ENCODE measurements around the gene TCF25.

Gene TCF25

GRCh38 chr16:89944773-89945172 lies 71.4 kb downstream of the TCF25 start:
- DNase-seq (ENCODE audit: low read depth) = no peak

GRCh38 chr16:89945654-89946053 lies 72.3 kb downstream of the TCF25 start:
- DNase-seq (ENCODE audit: low read depth) = no peak

DNA sequence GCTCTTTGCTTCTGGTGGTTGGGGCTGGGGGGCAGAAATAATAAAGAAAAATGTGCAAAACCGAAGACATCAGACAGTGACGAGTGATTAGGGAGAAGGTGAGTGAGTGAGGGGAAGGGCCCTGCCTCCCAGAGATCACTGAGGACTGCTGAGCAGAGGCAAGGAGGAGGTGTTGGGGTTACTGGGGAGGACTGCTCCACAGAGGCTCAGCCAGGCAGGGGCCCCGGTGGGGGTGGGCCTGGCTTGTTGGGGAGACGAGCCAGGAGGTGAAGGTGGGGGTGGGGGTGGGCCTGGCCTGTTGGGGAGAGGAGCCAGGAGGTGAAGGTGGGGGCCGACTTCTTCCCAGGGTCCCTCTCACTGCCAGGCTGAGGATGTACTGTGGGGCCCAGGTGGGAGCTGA lies 73.1 kb downstream of the TCF25 start:
- DNase-seq (ENCODE audit: low read depth) = no peak

- DNase-seq (ENCODE audit: low read depth) = no peak
Observed at GRCh38 chr16:89949121-89949742, 75.8 kb downstream of the TCF25 start.

GRCh38 chr16:89949756-89950155 lies 76.4 kb downstream of the TCF25 start:
- no peak for DNase-seq (ENCODE audit: low read depth)

DNA sequence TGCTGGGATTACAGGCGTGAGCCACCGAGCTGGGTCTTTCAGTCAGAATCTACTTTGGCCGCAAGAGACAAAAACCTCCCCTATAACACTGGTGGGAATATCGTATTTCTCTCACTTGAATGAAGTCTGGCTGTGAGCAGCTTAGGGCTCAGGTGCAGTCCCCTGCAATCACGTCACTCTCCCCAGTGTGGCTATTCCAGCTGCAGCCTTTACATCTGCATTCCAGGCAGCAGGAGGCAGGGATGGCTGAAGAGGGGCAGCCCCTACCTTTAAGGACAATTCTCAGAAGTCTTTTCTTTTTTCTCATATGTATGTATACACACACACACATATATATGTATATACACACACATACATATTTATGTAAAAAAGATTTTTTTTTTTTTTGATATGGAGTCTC lies 78.1 kb downstream of the TCF25 start:
- no peak for DNase-seq (ENCODE audit: low read depth)

- no peak for DNase-seq (ENCODE audit: low read depth)
Observed at GRCh38 chr16:89952049-89952448, 78.7 kb downstream of the TCF25 start.

DNA sequence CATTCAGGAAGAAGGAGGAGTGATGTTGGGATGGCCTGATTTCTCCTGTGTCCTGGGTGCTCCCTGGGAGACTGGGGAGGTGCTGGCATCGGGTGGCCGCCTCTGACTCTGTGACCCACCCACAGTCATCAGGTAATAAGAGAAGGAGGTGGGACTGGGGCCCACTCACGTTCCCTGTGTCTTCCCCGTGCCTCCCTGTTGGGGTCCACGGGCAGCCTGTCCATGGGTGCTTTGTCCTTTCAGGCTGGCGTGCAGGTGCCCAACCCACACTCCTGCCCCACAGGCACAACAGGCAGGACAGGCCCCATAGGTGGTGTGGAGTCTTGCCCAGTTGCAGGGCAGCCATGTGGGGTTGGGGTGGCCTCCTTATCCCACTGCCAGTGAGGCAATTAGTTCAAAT lies 79.2 kb downstream of the TCF25 start:
- no peak for DNase-seq (ENCODE audit: low read depth)

DNA sequence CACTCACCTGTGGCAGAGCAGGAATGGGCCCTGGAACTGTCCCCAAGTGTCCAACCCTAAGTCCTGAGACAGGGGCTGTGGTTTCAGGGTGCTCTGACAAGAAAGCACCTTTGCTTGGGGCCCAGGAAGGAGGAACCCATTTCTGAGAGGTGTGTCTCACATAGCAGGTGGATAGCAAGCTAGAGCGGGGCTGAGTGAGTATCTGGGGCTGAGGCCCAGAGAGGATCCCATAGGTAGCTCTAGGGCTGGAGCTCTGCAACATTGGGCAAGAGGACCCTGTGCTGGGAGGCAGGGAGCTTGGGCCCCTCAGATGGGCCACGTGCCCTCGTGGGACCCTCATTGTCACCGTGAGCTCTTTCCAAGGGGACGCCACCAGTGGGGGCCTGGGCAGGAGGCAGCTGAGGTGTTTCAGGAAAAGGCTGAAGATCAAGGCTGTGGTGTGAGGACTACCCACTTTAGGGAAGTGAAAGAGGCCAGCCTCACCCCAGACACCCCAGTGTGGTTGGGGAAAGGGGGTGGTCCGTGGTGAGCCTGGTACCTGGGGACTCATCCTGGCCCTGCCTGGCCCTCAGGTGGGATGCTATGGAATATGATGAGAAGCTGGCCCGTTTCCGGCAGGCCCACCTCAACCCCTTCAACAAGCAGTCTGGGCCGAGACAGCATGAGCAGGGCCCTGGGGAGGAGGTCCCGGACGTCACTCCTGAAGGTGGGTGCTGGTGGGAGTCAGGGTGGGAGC lies 80.4 kb downstream of the TCF25 start:
- DNase-seq (ENCODE audit: low read depth) = no peak

DNA sequence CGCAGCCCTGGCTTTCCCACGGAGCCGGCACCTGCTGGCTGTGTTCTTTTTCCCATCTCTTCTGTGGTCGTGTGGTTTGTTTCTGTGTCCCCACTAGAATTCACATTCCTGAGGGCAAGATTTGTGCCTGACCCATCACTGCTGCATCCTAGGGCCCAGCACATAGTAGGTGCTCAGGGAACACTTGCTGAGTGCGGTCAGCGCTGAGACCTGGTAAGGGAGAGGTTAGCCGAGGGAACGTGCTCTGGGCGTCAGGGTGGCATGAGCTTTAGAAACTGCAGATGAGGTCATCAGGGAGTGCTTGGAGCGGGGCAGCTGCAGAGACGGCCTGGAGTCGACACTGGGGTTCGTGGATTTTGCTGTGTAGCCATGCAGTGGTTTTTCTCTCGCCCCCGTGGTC lies 81.1 kb downstream of the TCF25 start:
- no peak for DNase-seq (ENCODE audit: low read depth)

GRCh38 chr16:89955001-89955685 lies 81.8 kb downstream of the TCF25 start:
- DNase-seq (ENCODE audit: low read depth) = no peak

DNA sequence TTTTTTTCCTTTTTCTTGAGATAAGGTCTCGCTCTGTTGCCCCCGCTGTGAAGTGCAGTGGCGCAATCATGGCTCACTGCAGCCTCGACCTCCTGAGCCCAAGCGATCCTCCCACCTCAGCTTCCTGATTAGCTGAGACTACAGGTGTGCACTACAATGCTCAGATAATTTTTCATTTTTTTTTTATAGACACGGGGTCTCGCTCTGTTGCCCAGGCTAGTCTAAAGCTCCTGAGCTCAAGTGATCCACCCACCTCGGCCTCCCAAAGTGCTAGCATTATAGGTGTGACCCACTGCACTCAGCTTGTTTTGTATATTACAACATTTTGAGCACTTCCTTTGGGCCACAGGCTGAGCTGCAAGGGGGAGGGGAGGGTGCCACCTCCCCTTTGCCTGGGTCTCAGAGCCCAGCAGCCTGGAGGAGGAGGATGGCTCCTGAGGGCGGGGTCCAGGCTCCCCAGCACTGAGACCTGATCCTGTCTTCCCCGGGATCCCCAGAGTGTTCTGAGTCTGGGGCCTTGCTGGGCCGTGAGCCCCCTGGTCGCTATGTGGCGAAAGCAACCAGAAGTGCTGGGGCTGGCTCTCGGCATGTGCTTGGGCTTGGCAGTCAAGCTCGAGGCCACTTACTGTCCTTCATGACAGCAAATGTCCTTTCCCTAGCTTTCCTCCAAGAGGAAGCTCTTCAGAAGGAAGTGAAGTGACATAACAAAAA lies 83.3 kb downstream of the TCF25 start:
- no peak for DNase-seq (ENCODE audit: low read depth)

DNA sequence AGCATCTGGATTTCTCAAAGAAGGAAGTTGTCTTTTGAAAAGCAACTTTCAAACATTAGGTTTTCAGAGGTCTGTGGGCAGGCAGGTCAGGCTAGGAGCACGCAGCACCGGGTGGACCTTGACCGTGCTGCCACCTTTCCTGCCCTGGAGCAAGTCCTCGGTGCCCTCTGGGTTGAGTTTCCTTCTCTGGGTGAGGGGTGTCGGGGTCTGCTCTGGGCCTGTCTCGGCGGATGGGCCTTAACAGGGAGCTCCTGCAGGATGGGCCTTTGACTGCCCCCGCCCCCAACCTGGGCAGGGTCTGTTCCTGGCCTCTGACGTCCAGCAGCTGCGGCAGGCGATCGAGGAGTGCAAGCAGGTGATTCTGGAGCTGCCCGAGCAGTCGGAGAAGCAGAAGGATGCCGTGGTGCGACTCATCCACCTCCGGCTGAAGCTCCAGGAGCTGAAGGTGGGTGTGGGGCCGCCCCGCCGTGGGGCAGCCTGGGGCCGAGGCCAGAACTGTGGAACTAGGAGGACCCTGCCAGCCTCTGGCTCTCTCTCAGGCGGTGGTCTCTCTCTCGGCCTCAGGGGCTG lies 83.9 kb downstream of the TCF25 start:
- no peak for DNase-seq (ENCODE audit: low read depth)

- no peak for DNase-seq (ENCODE audit: low read depth)
Observed at GRCh38 chr16:89958068-89958467, 84.7 kb downstream of the TCF25 start.

GRCh38 chr16:89958596-89958995 lies 85.2 kb downstream of the TCF25 start:
- no peak for DNase-seq (ENCODE audit: low read depth)

GRCh38 chr16:89960966-89961365 lies 87.6 kb downstream of the TCF25 start:
- no peak for DNase-seq (ENCODE audit: low read depth)
